Measurements from ENCODE around the gene LYPLAL1.

DNA sequence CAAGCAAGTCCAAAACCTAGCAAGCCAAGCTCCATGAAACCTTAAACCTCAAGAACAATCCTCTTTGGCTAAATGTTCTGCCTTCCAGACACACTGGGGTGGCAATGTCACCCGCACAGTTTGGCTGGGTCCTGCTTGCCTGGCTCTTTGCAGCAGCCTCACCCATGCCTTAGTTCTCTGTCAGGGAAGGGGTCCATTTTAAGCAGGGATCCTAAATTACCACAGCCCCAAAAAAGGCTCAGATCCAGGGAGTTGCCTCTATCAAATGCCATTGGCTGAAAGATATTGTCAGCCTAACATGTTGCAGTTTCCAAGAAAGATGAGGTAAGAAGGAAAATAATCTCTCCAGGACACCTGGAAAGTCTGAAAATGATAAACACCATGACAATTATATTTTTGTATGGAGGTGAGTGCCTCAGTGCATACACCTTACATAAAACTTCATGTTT is 26.1 kb upstream of the LYPLAL1 start:
- TF ChIP-seq POLR2AphosphoS5 (IDR thresholded peaks at IDR 0.05; ENCODE audit: low read depth, low read length) (no peak), CTCF (IDR thresholded peaks at IDR 0.05) (no peak), REST (IDR thresholded peaks at IDR 0.05; ENCODE audit: insufficient read depth in 1 of 2, low read depth in 2 of 2, low read length in 1 of 2) (no peak), SIN3A (IDR thresholded peaks at IDR 0.05; ENCODE audit: borderline replicate concordance, insufficient read depth, low read depth, low read length) (no peak)
